GM19463 (cell line): Measurements from ENCODE around the gene MATN4.

Experiments used
- ATAC-seq: cut with Tn5 transposase; IDR thresholded peaks from one replicate; pipeline ENCODE4 v1.9.1; 2021; ENCODE audit warnings: mild to moderate bottlenecking, moderate library complexity; ENCODE audit not compliant: unreplicated experiment

Gene MATN4

DNA sequence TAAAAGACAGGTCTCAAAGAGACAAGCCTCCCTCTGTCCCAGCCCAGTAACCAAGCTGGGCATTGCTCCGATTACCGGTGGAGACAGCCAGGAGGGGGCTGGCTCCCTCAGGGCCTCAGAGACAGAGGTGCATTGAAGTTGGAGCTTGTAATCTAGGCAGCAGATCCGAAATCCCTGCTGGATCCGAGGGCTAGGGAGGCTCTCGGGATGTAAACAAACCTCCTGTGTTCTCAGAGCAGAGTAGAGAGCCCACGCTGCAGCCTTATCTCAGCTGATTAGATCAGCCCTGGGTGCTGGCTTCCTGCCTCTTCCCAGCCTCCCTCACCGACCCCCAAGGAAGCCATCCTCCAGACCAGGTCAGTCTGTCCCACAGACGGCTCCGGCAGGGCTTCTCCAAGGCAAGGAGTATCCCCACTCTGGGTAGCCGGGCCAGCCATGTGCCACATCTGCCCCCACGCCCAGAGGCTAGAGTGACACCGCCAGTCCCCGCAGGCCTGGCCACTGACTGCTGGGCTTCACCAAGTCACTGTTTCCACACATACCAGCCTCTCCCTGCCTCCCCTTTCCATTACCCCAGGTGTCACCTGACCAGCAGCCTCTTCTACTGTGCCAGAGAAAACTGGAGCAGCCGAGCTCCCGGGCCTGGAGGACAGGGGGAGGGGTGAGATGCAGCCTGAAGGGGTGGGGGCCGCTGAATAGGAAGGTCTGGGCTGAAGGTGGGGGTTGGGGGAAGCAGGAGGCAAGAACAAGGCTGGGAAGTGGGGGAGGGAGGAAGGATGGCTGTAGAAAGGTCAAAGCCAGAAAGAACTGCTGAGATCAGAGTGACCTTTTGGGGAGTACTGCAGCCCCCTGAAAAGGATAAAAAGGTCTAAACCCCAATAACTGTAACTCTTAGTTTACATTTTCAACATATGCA lies 34.1 kb upstream of the MATN4 start:
- ATAC-seq, result no peak

DNA sequence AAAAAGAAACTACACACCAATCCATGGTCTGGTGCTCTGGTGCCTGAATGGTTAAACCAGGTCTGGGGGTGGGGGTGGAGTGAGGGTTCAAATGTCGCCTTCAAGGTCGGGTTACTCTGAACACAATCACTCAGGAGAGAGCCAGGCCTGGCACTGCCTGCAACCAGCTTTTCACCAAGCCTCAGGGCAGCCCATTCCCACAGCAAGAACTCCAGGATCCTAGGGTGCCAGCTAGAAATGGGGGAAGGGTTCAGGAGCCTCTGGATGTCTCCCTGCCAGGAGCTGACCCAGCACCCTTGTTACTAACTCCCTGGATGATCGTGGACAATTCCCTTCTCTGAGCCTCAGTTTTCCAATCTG lies 33.5 kb upstream of the MATN4 start:
- no peak for ATAC-seq

DNA sequence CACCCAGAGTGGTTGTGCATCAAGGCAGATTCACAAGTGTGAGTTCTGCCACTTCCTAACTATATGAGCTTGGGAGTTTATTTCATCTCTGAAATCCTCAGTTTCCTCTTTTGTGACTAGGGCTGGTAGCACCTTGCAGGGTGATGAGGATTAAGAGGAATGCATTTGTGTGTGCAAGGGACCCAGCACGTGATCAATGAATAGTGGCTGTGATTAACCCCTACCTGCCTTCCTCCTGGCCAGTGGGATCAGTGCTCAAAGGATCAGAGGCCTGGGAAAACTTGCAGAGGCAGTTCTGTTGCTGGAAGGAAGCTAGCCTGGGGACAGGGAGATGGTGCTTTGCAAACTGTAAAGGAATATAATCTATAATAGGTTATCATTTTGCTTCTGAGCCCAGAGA lies 32.9 kb upstream of the MATN4 start:
- no peak for ATAC-seq

DNA sequence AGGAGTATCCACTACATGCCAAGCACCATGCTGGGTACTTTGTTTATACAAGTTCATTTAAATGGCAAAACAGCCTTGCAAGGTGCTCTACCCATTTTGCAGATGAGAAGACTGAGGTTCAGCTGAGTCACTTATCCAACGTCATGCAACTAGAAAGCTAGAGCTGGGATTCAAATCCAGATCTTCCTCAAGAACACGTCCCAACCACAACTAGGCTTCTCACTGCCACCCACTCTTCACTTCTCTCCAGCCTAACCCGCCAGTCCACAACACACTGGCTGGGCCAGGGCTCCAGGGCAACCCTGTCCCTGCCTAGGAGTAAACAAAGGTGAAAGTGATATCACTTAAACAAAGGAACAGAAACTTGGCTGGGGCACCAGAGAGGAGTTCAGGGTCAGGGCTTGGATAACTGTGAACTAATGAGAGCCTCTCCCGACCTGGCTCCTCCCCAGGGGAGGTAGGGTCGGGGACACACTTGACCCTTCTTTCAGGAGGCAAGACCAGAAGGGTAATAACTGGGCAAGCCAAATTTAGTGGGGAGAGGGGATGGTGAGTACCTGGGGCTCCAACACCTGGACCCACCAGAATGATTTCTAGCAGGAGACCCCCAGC lies 32.2 kb upstream of the MATN4 start:
- no peak for ATAC-seq

DNA sequence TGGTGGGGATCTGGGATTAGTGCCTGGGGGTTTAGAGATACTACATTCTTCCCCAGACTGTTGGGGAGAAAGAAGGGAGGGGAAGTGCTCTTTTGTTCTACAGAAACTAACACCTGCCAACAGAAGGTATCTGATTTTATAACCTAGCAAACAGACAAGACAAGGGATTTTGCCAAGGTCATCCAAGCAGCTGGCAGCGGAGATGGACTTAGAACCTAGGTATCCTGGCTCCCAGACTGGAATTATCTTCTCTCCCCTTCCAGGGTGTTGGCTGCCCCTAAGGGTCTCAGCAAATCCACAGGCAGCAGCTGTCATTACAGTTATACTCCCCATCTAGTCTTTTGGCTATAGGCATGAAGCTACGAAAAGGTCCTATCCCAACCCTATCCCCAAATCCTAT lies 31.7 kb upstream of the MATN4 start:
- ATAC-seq, result no peak

DNA sequence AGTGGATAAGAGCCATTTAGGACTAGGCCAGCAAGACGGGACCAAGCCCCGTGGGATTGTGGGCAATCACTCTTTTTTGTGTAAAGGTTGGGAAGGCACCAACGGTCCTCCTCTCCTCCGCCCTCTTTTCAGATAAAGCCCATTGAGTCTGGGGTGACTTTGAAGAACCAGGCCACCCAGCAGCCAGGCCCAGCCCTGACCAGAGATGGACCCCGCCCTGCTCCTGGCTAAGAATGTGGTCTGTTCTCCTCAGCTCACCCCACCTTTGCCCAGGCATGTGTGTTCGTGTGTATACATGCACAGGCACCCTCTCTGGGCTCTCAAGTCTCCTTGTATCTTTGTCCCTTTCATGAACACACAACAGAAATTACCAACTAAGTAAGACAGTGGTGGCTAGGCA lies 31.0 kb upstream of the MATN4 start:
- ATAC-seq, result no peak

DNA sequence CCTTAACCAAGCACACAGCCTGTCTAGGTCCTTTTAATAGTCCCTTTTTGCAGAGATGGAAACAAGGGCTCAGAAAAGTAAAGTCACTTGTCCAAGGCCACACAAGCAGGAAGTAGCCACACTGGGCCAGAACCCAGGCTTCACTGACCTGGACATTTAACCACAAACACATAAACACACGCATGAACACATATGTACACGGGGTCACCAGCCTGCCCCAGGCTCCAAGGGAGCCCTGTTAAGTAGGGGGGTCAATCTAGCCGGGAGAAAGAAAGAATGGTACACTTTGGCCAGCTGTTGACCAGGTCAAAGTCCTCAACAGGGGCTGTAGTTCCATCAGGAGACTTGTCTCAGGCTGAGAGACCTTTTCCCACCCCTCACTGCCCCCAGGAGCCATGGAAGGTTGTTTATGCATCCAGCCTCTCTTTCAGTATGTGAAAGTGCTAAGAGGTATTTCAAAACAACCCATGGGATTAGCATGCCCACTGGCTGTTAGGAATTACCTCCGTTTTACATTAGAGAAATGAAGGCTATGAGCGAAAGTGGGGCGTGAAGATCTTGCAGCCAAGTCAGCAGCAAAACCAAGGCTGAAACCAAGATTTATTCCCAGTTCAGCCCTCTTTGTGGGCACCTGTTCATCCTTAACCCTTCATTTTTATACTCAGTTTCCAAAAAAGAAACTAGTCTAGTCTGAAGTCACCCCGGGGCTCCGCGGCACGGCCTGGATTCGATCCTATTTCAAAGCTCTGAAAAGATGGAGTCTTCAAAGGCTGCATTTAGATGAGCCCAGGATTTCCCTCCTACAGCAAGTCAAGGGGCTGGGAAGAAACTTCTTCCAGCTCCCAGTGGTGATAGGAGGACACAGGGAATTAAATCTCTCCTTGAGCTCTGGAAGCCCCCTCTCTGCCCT lies 30.3 kb upstream of the MATN4 start:
- ATAC-seq, result no peak

DNA sequence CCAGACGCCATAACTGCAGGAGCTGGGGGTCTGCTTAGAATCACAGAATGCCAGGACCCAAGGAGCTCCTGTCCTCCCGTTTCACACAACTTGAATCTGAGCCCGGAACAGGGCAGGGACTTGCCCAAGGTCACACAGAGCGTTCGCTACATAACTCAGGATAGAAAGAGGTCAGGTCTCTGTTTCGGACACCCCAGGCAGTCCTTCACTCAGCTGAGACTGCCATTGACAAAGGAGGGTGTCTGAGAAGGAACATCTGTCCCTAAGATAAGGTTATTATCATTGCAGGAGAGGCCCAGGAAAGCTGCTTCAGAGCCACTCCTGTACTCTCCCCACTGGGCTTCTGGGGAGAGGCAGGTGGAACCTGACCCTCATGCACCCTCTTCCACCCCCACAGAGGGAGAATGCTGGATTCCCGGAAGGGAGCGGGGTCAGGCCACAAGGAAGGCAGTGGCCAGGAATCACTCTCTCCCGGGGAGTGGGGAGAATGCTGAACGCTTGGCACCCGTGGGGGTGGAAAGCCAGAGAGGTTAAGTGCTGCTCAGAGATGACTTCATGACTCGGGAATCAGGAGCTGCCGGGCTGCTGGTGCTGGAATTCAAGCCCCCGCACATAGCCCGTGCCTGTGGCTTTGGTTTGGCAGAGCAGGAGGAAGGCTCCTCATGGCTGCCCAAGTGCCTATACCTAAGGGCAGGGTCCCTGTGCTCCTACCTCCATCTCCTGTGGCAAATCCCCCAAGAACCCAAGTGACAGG lies 29.4 kb upstream of the MATN4 start:
- ATAC-seq, result no peak

DNA sequence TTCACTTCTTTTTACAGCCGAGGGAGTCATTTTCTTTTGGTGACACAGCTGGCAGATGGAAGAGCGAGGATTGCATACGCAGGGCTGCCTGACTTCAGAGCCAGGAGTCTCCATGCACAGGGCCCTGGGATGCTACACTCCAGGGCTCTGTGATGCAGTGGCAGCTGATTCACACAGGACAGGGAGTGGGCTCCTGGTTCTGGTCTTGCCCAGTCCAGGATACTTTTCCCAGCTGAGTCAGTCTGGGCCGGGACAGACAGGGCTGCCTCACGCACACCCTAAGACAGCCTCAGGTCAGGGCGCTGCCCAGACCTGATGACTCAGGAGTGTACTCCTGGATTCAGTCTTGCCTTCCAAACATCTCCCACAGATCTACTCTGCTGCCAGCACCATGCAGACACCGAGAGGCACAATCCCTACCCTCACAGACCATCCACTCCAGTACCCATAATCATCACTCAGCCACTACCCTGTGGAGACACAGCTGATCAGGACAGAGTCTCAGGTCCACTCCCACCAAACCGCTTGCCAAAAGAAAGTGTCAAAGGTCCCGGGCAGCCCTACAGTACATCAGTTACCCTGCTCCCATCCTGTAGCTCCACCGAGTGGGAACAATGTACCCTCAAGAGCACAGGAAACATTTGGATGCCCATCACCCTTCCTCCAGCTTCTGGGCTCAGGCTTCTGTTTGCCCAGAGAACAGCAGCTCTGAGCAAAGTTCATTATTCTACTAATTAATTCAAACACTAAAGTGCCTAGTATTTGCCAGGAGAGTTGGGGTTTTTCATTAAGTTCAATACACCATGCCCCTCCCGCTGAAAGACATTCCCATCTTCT lies 28.6 kb upstream of the MATN4 start:
- no peak for ATAC-seq

DNA sequence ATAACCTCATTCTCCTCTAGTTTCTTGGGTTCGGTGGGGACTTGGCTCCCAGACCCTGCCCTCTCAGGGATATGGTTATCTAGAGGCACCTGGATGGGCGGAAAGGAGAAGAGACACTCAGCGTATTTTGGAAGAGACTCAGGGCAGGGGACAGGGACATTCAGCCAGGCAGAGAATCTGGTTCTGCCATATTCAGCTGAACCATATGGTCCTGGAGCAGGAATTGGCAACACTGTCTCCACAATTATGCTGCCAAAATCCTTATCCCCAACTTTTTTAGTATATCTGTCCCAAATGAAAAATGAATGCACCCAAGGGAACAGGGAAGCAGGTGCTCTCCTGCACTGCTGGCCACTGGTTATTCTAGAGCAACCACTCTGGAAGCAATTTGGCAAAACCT lies 22.4 kb upstream of the MATN4 start:
- no peak for ATAC-seq

DNA sequence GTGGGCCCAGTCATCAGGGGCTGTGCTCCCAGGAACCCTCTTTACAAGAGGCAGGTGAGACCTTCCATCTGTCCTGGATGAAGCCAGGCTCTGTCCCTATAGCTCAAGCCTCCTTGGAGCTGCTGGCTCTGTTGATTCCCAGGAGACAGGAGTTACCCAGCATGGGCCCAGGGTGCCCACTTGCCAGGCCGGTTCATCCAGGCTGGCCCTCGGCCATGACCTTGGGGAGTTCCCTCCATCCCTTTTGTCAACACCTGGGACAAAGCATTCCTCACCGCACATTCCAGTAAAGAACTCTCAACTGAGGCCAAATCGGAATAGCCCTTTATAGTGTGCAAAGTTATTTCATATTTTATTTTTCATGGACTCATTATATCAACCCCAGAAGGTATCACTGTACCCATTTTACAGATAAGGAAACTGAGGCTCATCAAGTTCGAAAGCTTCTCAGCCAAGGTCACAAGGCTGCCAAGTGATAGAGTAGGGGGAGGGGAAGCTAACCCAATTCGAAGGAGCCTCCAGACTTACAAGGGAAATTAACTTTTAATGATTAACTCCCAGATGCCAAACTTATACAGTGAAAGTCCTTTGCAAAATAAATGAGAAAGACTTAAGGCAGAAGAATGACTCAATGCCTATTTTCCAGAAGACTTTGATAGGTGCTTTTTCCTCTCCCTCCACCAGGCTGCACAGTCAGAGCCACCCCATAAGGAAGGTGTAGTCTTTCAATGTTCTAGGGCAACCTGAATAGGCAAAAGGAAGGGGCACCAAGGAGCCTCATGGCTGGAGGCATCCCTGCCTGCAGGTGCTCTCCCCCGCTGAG lies 21.6 kb upstream of the MATN4 start:
- ATAC-seq, result no peak

DNA sequence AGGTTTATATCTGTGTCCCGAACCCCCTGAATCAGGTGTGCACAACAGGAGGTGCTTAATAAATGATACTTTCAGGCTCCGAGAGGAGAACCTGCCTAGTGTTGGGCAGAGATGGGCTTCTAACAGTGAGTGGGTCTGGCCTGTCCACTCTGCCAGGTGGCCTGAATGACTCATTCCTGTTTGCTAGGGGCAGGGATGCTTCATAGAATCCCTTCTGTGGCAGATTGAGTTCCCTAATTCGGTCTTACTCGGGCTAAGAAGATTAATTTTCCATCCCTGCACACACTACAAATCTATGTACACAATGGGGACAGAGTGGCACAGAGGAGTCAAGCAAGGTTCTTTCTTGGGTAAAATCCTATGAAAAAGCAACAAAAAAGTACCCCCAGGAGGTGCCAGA lies 20.4 kb upstream of the MATN4 start:
- ATAC-seq, result no peak

DNA sequence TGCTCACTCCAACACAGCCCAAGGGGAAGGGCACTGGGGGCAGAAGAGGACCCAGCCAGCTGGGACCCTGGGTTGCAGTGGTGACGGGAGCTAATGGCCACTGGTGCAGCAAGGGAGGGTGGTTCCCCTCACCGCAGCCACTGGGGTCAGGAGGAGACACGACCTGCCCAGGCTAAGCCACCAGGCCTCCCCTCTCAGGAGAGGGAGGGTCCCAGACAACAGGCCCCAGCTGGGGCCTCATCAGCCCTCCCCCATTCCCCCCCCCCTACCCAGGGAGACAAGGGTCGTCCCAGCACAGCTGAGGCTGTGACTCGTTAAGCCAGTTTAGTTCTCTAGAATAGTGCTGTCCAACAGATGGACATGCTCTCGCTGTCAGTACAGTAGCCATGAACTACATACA lies 17.3 kb upstream of the MATN4 start:
- ATAC-seq, result no peak

DNA sequence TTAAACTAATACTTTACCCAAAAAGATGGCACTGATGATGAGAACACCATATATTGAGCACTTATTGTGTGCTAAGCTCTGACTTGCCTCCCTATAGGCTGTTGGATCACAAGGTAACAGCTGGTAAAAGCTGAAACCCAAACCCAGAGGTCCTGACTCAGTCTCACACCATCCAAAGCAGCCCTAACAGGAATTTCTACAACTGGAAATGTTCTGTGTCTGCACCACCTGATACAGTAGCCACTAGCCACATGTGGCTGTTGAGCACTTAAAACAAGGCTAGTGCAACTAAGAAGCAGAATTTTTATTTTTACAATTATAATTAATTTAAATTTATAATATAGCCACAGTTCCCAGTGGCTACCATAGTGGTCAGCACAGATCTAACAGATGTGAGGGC lies 15.6 kb upstream of the MATN4 start:
- ATAC-seq, result no peak

DNA sequence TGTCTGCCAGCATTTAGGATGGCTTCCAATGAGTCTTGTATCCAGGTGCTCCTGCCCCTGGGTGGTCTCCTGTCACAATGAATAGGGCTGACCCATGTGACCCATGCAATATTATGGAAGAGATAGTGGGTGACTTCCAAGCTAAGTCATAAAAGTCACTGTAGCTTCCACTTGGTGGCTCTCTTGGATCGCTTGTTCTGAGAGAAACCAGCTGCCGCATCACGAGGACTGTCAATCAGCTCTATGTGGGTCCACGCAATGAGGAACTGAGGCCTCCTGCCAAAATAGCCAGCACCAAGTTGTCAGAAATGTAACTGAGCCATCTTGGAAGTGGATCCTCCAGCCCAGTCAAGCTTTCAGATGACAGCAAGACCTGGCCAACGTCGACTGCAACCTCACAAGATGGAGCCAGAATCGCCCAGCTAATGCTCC lies 14.9 kb upstream of the MATN4 start:
- ATAC-seq, result no peak

DNA sequence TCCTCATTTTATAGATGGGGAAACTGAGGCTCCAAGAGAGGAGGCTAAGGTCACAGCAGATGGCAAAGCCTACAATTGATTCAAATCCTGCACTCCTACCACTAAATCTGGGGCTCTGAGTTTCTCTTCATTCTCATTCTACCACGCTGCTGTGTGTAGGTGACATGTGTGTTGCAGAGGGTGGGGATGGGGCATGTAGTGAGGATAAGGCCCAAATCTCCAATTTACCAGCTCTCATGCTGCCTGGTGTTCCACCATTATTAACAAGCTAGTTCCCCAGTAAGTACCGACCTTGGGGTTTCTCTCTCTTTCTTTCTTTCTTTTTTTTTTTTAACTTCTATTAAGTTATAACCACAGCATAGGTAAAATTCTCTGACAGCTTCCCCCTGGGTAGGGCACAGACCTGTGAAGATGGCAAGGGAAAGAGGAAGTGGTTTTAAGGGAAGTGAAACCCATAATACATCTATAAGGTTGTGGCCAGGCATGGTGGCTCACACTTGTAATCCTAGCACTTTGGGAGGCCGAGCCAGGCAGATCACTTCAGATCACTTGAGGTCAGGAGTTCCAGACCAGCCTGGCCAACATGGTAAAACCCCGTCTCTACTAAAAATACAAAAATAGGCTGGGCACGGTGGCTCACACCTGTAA lies 13.0 kb upstream of the MATN4 start:
- ATAC-seq, result peak; percentile 77

DNA sequence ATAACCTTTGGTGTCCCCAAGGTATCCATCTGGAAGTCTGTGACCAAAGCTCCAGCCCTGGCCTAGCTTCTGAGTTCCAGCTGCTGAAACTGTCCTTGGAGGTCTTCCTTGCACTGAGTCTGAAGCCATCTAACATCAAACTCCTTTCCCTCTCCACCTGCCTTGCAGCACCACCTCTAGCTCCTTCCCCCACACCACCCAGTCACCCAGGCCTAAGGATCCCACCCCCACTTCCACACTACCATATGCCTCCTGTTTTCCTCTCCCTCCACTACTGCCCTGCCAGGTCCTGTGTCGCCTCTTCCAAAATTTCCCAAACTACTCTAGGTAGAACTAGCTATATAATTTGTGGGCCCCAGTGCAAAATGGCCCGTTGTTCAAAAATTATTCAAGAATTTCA lies 10.8 kb upstream of the MATN4 start:
- no peak for ATAC-seq

DNA sequence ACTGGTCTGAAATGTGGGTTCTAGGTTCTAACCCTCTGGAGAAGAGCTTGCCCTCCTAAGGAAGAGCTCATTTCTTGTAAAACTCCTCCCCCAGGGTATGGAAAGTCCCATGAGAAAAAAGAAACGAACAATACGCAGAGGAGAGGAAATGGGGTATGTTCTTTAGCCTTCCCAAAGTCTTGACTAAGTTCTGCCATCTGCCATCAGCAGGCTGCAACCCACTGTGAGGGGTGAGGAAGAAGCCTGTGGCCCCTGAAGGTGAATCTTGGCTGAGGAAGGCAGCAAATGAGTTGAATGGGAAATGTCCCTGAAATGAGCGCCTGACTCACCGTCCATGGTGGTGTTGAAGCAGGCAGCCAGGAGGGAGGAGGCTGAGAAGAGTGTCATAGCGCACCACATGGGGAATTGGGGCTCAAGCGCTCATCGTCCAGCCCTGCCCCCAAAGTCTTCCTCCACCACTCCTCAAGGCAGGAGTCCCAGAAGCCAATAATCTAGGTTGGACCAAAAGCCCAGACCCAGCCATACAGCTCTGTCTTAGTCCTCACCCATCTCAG lies 10.4 kb upstream of the MATN4 start:
- ATAC-seq, result no peak
